Calu3 (cell line): ENCODE measurements around the gene HPS5. TPM values are rescaled to one million over a fixed set of nuclear protein-coding genes. Genes with fewer than 3 reads are reported as not detected.
A peak's percentile ranks its signal among the peaks of the same experiment; 100 is the strongest.
"Not testable (repeated sequence)": the region's sequence is repeated elsewhere in the genome, so short reads cannot be mapped to it uniquely, and the experiment has no call there.

Experiments
- BruUV-seq: library from RNA; stranded (reverse); fragments of 400-500 nt; replicated peaks from 2 replicates; lab custom pipeline; 2021; lab: Mats Ljungman, UMichigan
- CTCF ChIA-PET: fragments of 300-600 bp; sonication (Branson Sonifier 250); formaldehyde crosslinking; loops from one replicate; lab custom pipeline; 2022; ENCODE audit warnings: antibody characterized with exemption; lab: Charles Lee
- DNase-seq: peaks from one replicate; pipeline ENCODE4 v3.0.0; 2022
- H3K27ac Mint-ChIP-seq: one replicate; pipeline ENCODE4 v1.8.0; 2022; ENCODE audit warnings: mixed read lengths; ENCODE audit not compliant: unreplicated experiment
- H3K27me3 Mint-ChIP-seq: one replicate; pipeline ENCODE4 v1.8.0; 2022; ENCODE audit warnings: mixed read lengths; ENCODE audit not compliant: unreplicated experiment
- H3K36me3 Mint-ChIP-seq: one replicate; pipeline ENCODE4 v1.8.0; 2022; ENCODE audit warnings: mild to moderate bottlenecking, moderate library complexity, mixed read lengths; ENCODE audit not compliant: insufficient read depth, unreplicated experiment
- H3K4me1 Mint-ChIP-seq: one replicate; pipeline ENCODE4 v1.8.0; 2022; ENCODE audit warnings: mild to moderate bottlenecking, low read depth, mixed read lengths; ENCODE audit not compliant: unreplicated experiment
- H3K4me3 Mint-ChIP-seq: one replicate; pipeline ENCODE4 v1.8.0; 2022; ENCODE audit warnings: mild to moderate bottlenecking, low read depth, moderate library complexity, mixed read lengths; ENCODE audit not compliant: unreplicated experiment
- H3K9me3 Mint-ChIP-seq: one replicate; pipeline ENCODE4 v1.8.0; 2022; ENCODE audit warnings: low read depth, mixed read lengths; ENCODE audit not compliant: unreplicated experiment
- intact Hi-C: fragments of 100-400 bp; cut with micrococcal nuclease; formaldehyde crosslinking; loops from one replicate; pipeline ENCODE4 v1.10.0; 2022; ENCODE audit not compliant: unreplicated experiment
- total RNA-seq: library from RNA; stranded (reverse); gene quantifications from 2 replicates; pipeline ENCODE4 v1.2.3, GENCODE V29; 2022
- TF ChIP-seq, protein P1 (sequence below): fragments of 200-600 bp; IDR thresholded peaks from one replicate; pipeline ENCODE4 v1.8.0; 2022; ENCODE audit warnings: antibody characterized with exemption; ENCODE audit not compliant: unreplicated experiment

The HPS5 gene
- total RNA-seq, 1 experiment from 2014 or later, result 26.4 TPM

DNA sequence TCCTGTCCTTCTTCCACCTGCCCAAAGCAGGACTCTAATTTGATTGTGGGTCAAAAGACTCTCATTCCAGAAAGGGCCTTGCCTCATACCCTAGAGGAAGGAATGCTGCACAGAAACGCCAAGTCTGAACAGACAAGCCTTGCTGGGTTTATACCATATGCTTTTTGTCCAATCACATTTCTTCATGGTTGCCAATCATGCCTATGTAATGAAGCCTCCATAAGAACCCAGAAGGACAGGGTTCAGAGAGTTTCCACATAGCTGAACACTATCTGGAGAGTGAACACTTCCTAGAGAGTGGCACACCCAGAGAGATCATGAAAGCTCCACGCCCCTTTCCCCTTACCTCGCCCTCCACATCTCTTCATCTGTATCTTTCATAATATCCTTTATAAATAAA is 68.7 kb downstream of the HPS5 start:
- H3K27me3 Mint-ChIP-seq, result no peaks in the 10 kb centered on the region
- H3K36me3 Mint-ChIP-seq, result no peaks in the 10 kb centered on the region
- intact Hi-C loops, result no loop called here
- no TSS peak for BruUV-seq
- DNase-seq, result no peak
- H3K4me3 Mint-ChIP-seq, result no peak overlapping the region
- H3K27ac Mint-ChIP-seq, result no peak overlapping the region
- CTCF ChIA-PET, result interaction anchor here (1.7 kb wide), 1 partner anchor 9 kb away, joined by 5 read pairs; no protein-coding TSS in a partner anchor
- TF ChIP-seq, protein P1, sequence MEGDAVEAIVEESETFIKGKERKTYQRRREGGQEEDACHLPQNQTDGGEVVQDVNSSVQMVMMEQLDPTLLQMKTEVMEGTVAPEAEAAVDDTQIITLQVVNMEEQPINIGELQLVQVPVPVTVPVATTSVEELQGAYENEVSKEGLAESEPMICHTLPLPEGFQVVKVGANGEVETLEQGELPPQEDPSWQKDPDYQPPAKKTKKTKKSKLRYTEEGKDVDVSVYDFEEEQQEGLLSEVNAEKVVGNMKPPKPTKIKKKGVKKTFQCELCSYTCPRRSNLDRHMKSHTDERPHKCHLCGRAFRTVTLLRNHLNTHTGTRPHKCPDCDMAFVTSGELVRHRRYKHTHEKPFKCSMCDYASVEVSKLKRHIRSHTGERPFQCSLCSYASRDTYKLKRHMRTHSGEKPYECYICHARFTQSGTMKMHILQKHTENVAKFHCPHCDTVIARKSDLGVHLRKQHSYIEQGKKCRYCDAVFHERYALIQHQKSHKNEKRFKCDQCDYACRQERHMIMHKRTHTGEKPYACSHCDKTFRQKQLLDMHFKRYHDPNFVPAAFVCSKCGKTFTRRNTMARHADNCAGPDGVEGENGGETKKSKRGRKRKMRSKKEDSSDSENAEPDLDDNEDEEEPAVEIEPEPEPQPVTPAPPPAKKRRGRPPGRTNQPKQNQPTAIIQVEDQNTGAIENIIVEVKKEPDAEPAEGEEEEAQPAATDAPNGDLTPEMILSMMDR, result no peak
- H3K4me1 Mint-ChIP-seq, result peaks cover 10% of the 10 kb centered on the region
- H3K9me3 Mint-ChIP-seq, result no peaks in the 10 kb centered on the region

DNA sequence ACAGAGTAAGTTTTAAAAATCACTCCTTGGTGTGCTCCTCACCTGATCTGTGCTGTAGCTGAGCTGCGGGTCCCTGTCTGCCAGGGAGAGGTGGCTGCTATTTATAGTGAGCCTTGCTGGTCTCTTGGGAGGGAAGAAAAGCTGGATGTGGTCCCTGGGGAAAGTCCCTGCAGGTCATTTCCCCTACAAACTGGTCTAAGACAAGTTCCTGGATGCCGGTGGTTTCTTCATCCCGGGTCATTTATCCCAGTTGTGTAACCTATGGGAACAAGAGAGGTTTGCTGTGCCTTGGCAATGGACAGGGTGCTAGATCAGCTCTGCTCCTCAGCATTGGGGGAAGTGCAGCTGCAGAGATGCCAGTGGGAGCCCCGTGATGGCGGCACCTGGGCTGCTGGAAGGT is 73.4 kb downstream of the HPS5 start, which contains the start of gene SAA2:
SAA2 (minus strand) TSS at position 108 of the 400 bp plus-strand sequence. CDS start 657 bp downstream, outside the sequence.
- no TSS peak for BruUV-seq
- CTCF ChIA-PET, result no interaction called here
- Mint-ChIP-seq H3K27me3 (no peaks in the 10 kb centered on the region), H3K4me1 (peaks cover 25% of the 10 kb centered on the region), H3K27ac (peak within 1 kb of the TSS; percentile 12), H3K9me3 (no peaks in the 10 kb centered on the region), H3K4me3 (peak within 1 kb of the TSS; percentile 28), H3K36me3 (peaks cover 8% of the 10 kb centered on the region)
- peak; percentile 55 for DNase-seq
- intact Hi-C loops, result loop anchor here (10.0 kb wide), 1 partner anchor 276 kb away; the partner anchor contains the start of gene TSG101
- TF ChIP-seq, protein P1, result no peak

DNA sequence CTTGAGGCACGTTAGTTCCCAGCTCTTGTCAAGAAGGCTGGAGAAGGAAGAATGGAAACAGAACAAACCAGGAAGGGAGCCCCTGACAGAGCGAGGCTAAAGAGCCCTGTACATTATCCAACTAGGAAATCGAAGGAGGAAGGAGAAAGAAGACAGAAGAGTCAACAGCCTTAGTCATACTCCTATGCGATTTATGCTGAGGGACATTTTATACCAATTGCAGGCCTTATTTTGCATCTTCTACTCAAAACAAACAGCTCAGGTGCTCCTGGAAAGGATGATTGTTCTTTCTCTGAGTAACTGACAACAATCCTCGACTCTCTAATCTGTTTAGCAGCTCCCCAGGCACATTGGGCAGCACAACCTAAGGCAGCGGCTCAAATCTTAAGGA is 74.8 kb downstream of the HPS5 start:
- CTCF ChIA-PET, H3K36me3 Mint-ChIP-seq, DNase-seq, H3K27me3 Mint-ChIP-seq, H3K9me3 Mint-ChIP-seq: not testable (repeated sequence)
- Mint-ChIP-seq H3K4me1 (peaks cover 25% of the 10 kb centered on the region), H3K27ac (peak overlapping the region; percentile 77), H3K4me3 (peak overlapping the region; percentile 29)
- intact Hi-C loops, result loop anchor here (10.0 kb wide), 1 partner anchor 278 kb away; the partner anchor contains the start of gene TSG101
- TSS peak; percentile 95 for BruUV-seq

DNA sequence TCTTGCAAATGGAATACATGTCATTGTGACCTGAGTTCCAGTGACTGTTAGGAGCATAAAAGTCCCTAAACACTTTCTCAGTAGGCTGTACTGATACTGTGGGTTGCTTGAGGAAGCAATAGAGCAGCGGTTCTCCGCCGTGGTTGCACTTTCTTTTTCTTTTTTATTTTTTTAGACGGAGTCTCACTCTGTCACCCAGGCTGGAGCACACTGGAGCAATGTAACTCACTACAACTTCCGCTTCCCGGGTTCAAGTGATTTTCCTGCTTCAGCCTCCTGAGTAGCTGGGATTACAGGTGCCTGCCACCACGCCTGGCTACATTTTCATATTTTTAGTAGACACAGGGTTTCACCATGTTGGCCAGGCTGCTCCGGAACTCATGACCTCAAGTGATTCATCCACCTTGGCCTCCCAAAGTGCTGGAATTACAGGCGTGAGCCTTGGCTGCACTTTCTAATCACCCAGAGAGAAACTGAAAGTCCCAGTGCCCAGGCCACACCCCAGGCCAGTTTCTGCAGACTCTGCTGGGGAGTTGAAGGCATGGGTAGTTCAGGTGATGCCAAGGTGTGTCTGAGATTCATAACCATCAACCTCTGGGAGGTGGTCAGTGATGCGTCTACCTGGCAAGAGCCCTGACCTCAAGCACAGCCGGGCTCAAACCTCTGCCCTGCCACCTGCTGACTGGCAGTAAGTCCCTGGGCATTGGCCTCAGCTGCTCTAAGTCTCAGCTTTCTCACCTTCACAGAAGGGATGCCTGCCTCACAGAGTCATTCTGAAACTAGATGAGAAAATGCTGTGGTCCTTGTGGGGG is 75.4 kb downstream of the HPS5 start:
- Mint-ChIP-seq H3K4me1 (peaks cover 25% of the 10 kb centered on the region), H3K4me3 (peak overlapping the region; percentile 29), H3K27ac (peak overlapping the region; percentile 77)
- H3K27me3 Mint-ChIP-seq, H3K9me3 Mint-ChIP-seq, CTCF ChIA-PET, H3K36me3 Mint-ChIP-seq, BruUV-seq: not testable (repeated sequence)
- DNase-seq, result peak; percentile 5
- intact Hi-C loops, result loop anchor here (10.0 kb wide), 1 partner anchor 278 kb away; the partner anchor contains the start of gene TSG101

DNA sequence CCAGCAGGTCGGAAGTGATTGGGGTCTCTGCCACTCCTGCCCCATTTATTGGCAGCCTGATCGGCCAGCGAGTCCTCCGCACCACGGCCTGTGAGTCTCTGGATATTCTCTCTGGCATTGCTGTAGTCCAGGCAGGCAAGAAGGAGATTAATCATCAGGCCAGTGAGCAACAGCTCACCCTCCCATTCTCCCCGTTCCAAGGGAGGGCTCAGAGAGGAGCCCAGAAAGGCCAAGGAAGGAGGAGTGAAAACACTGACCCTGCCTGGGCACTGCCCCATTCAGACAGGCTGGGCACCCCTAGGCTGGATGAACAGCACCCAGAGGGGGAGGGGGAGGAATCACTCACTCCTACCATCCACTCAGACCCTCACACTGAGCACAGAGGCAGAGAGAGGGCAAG is 76.5 kb downstream of the HPS5 start:
- no TSS peak for BruUV-seq
- no peak overlapping the region for H3K4me3 Mint-ChIP-seq
- TF ChIP-seq, protein P1, result no peak
- no peak for DNase-seq
- H3K36me3 Mint-ChIP-seq, result peaks cover 9% of the 10 kb centered on the region
- H3K27ac Mint-ChIP-seq, result no peak overlapping the region
- intact Hi-C loops, result loop anchor here (10.0 kb wide), 1 partner anchor 279 kb away; the partner anchor contains the start of gene TSG101
- H3K27me3 Mint-ChIP-seq, result no peaks in the 10 kb centered on the region
- H3K4me1 Mint-ChIP-seq, result peaks cover 25% of the 10 kb centered on the region
- CTCF ChIA-PET, result no interaction called here
- H3K9me3 Mint-ChIP-seq, result no peaks in the 10 kb centered on the region
